MCF 10A (cell line): ENCODE measurements around the gene OPRL1. TPM values are rescaled to one million over a fixed set of nuclear protein-coding genes. Genes with fewer than 3 reads are reported as not detected.

ENCODE experiments used
- BruUV-seq: library from RNA; stranded (reverse); fragments of 400-500 nt; replicated peaks from 2 replicates; lab custom pipeline; 2021; lab: Mats Ljungman, UMichigan
- CTCF ChIA-PET: fragments of 300-600 bp; sonication (Branson Sonifier 250); formaldehyde crosslinking; extraction: SDS; loops from one replicate; lab custom pipeline; 2021; ENCODE audit warnings: antibody characterized with exemption, inconsistent platforms; lab: Yijun Ruan, JAX
- POLR2A ChIA-PET: fragments of 300-600, 350-650 bp; sonication (Branson Sonifier 250); formaldehyde crosslinking; extraction: SDS; loops from one replicate; lab custom pipeline; 2020; ENCODE audit warnings: antibody characterized with exemption, inconsistent platforms; lab: Yijun Ruan, JAX
- DNase-seq: peaks from one replicate; pipeline ENCODE4 v3.0.0-alpha.2; 2018; ENCODE audit not compliant: unreplicated experiment
- H3K27ac Mint-ChIP-seq: one replicate; pipeline ENCODE4 v1.8.0; 2022; ENCODE audit warnings: mild to moderate bottlenecking, low read depth, mixed read lengths; ENCODE audit not compliant: unreplicated experiment
- H3K27me3 Mint-ChIP-seq: one replicate; pipeline ENCODE4 v1.8.0; 2022; ENCODE audit warnings: mixed read lengths; ENCODE audit not compliant: insufficient read depth, unreplicated experiment
- H3K36me3 Mint-ChIP-seq: one replicate; pipeline ENCODE4 v1.8.0; 2022; ENCODE audit warnings: mild to moderate bottlenecking, moderate library complexity, mixed read lengths; ENCODE audit not compliant: insufficient read depth, unreplicated experiment
- H3K4me1 Mint-ChIP-seq: one replicate; pipeline ENCODE4 v1.8.0; 2022; ENCODE audit warnings: mixed read lengths; ENCODE audit not compliant: insufficient read depth, unreplicated experiment
- H3K4me3 Mint-ChIP-seq: one replicate; pipeline ENCODE4 v1.8.0; 2022; ENCODE audit warnings: mild to moderate bottlenecking, moderate library complexity, mixed read lengths; ENCODE audit not compliant: unreplicated experiment
- H3K9me3 Mint-ChIP-seq: one replicate; pipeline ENCODE4 v1.8.0; 2022; ENCODE audit warnings: mixed read lengths; ENCODE audit not compliant: unreplicated experiment
- intact Hi-C: fragments of 100-400 bp; cut with micrococcal nuclease; formaldehyde crosslinking; loops from 2 replicates; pipeline ENCODE4 v1.14.1; 2022
- total RNA-seq: library from RNA; stranded (reverse); gene quantifications from 2 replicates; pipeline ENCODE4 v1.2.3, GENCODE V29; 2022
- TF ChIP-seq, protein P1 (sequence below): fragments of 200-600 bp; IDR thresholded peaks from one replicate; pipeline ENCODE4 v1.8.0; 2022; ENCODE audit warnings: antibody characterized with exemption, mild to moderate bottlenecking; ENCODE audit not compliant: unreplicated experiment

Gene OPRL1
- total RNA-seq, 1 experiment from 2014 or later: 0.12 TPM

DNA sequence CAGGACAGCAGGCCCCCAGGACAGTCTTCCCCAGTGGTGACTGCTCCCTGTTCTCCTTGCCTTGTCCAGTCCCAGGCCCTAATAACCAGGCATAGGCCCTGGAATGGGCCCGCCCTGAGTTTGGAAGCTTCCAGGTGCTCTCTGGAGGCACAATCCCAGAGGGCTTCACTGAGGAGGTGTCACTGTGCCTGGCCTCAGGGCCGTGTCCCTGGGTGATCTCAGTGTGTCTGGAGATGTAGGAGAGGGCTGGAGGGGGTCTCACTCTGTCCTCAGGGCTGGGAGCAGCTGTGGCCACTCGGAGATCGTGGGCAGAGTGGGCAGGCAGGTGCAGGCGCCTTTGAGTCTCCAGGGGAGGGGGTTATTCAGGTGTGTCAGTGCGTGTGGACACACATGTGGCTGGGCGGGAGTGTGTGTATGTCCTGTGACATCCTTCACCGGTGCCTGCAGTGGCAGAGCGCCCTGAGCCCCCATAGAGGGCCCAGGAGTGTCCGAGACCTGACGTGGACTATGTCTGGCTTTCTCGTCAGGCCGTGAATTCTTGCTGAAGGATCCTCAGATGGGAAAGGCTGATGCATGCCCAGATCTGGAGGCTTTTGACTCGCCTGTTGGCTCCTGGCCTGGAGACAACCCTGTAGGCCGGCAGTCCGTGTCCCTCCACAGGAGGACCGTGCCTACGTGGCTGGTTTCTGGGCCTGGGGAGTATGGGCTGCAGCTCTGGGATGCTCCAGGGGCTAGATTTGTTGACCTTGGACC lies 33.0 kb downstream of the OPRL1 start:
- Mint-ChIP-seq H3K36me3 (peaks cover 5% of the 10 kb centered on the region), H3K4me3 (no peak overlapping the region), H3K9me3 (no peaks in the 10 kb centered on the region), H3K27ac (no peak overlapping the region), H3K4me1 (no peaks in the 10 kb centered on the region), H3K27me3 (peaks cover 10% of the 10 kb centered on the region)
- TF ChIP-seq, protein P1, sequence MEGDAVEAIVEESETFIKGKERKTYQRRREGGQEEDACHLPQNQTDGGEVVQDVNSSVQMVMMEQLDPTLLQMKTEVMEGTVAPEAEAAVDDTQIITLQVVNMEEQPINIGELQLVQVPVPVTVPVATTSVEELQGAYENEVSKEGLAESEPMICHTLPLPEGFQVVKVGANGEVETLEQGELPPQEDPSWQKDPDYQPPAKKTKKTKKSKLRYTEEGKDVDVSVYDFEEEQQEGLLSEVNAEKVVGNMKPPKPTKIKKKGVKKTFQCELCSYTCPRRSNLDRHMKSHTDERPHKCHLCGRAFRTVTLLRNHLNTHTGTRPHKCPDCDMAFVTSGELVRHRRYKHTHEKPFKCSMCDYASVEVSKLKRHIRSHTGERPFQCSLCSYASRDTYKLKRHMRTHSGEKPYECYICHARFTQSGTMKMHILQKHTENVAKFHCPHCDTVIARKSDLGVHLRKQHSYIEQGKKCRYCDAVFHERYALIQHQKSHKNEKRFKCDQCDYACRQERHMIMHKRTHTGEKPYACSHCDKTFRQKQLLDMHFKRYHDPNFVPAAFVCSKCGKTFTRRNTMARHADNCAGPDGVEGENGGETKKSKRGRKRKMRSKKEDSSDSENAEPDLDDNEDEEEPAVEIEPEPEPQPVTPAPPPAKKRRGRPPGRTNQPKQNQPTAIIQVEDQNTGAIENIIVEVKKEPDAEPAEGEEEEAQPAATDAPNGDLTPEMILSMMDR: no peak
- no TSS peak for BruUV-seq
- ChIA-PET CTCF (interaction anchor here (1.0 to 4.8 kb wide), 2 partner anchors 8 to 31 kb away, joined by 3 to 27 read pairs; no protein-coding TSS in a partner anchor), POLR2A (interaction anchor here (1.2 kb wide), 1 partner anchor 50 kb away, joined by 3 read pairs; the partner anchor contains the start of gene TCEA2)
- no peak for DNase-seq
- intact Hi-C loops: no loop called here

DNA sequence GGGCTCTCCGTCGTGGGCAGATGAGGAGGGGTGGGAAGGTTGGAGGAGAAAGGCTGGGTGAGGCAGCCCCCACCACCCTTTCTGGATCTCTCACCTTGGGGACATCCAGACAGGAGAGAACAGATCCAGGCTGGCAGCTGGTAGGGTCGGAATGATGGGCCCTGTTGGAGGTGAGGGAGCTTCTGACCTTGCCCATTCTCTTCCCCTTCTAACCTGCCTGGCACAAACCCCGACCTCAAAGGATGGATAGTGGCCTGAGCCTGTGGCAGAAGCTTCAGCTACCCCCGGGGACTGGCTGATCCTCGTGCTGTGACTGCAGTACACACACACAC lies 33.5 kb downstream of the OPRL1 start:
- H3K9me3 Mint-ChIP-seq: no peaks in the 10 kb centered on the region
- intact Hi-C loops: no loop called here
- DNase-seq: no peak
- ChIA-PET POLR2A (no interaction called here), CTCF (interaction anchor here (0.6 to 1.0 kb wide), 2 partner anchors 31 to 108 kb away, joined by 3 read pairs; no protein-coding TSS in a partner anchor)
- H3K27ac Mint-ChIP-seq: no peak overlapping the region
- TF ChIP-seq, protein P1: no peak
- no peak overlapping the region for H3K4me3 Mint-ChIP-seq
- no TSS peak for BruUV-seq
- H3K36me3 Mint-ChIP-seq: peaks cover 5% of the 10 kb centered on the region
- peaks cover 4% of the 10 kb centered on the region for H3K27me3 Mint-ChIP-seq
- no peaks in the 10 kb centered on the region for H3K4me1 Mint-ChIP-seq

DNA sequence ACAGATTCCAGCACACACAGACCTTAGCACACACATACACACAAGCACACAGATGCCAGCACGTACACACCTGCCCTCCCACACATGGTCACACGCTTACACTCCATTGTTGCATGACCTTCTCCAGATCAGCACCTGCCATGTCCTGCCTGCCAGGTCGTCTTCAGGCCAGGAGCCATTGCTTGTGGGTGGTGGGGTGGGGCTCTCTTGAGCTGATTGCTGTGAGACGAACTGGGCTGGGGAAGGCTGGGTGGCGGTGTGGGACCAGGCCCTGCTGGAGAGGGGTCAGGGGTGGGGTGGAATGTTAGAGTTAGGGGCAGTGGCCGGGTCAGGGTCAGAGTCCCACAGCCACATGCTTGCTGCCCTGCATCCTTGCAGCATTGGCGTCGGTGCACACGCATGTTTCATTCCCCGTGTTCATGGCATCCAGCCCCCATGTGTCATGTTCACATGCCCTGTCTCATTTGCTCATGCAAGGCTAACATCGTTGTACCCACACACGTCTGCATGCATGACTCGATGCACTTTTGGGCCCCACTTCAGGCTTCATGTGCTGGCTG lies 34.0 kb downstream of the OPRL1 start:
- POLR2A ChIA-PET: no interaction called here
- CTCF ChIA-PET: interaction anchor here (0.6 to 1.0 kb wide), 2 partner anchors 32 to 108 kb away, joined by 3 read pairs; no protein-coding TSS in a partner anchor
- Mint-ChIP-seq H3K4me1 (no peaks in the 10 kb centered on the region), H3K9me3 (no peaks in the 10 kb centered on the region), H3K36me3 (peaks cover 2% of the 10 kb centered on the region), H3K27ac (no peak overlapping the region), H3K4me3 (no peak overlapping the region), H3K27me3 (no peaks in the 10 kb centered on the region)
- intact Hi-C loops: no loop called here
- DNase-seq: no peak
- BruUV-seq: no TSS peak
- TF ChIP-seq, protein P1: no peak

DNA sequence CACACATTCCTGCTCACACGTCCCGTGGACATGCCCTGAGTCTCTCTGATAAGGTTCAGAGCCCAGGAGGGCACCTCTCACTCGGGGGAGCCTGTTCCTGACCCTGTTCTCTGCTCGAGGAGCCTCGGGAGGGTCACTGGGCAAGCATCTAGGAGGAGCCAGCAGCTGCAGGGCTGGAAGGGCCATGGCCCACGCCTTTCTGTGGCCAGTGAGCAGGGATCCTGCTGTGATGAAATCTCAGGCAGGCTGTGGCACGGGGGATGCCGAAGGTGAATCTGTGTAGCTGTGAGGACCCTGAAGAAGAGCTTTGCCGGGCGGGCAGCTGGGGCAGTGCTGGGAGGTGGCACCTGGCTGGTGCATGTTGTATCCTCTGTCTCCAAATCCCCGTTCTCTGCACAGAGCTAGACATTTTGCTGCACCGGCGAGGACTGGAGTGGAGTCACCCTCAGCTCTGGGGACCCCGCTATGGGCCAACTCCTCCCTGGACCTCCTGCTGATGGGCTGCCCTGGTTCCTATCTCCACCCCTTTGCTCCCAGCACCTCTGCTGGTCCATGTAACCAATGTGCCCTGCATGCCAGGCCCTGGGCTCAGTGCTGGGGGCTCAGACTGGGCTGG lies 34.6 kb downstream of the OPRL1 start:
- intact Hi-C loops: no loop called here
- Mint-ChIP-seq H3K4me3 (no peak overlapping the region), H3K9me3 (no peaks in the 10 kb centered on the region), H3K36me3 (no peaks in the 10 kb centered on the region), H3K27me3 (no peaks in the 10 kb centered on the region), H3K4me1 (no peaks in the 10 kb centered on the region), H3K27ac (no peak overlapping the region)
- TF ChIP-seq, protein P1: no peak
- ChIA-PET POLR2A (no interaction called here), CTCF (interaction anchor here (0.7 to 1.9 kb wide), 2 partner anchors 13 to 76 kb away, joined by 3 to 6 read pairs; no protein-coding TSS in a partner anchor)
- no peak for DNase-seq
- no TSS peak for BruUV-seq
